KMS-11 (cell line): ENCODE measurements around the gene MRE11.

Experiments
- H2AFZ ChIP-seq: fragments of 200-600 bp; sonication (generic); 2 replicates; pipeline ENCODE4 v1.6.1; 2016; ENCODE audit warnings: antibody characterized with exemption, mixed run types, low read depth
- H3K27ac ChIP-seq: fragments of 200-600 bp; sonication (generic); 2 replicates; pipeline ENCODE4 v1.6.1; 2016; ENCODE audit warnings: mild to moderate bottlenecking, mixed run types
- H3K27me3 ChIP-seq: fragments of 200-600 bp; sonication (generic); 2 replicates; pipeline ENCODE4 v1.6.1; 2017; ENCODE audit warnings: mild to moderate bottlenecking, low read depth, mixed run types, moderate library complexity; ENCODE audit not compliant: insufficient read depth
- H3K36me3 ChIP-seq: fragments of 200-600 bp; sonication (generic); 2 replicates; pipeline ENCODE4 v1.6.1; 2017; ENCODE audit warnings: mild to moderate bottlenecking, mixed run types; ENCODE audit not compliant: insufficient read depth
- H3K4me1 ChIP-seq: fragments of 200-600 bp; sonication (generic); 2 replicates; pipeline ENCODE4 v1.6.1; 2016; ENCODE audit warnings: mild to moderate bottlenecking, low read depth, mixed run types; ENCODE audit not compliant: poor library complexity, severe bottlenecking
- H3K4me2 ChIP-seq: fragments of 200-600 bp; sonication (generic); 2 replicates; pipeline ENCODE4 v1.7.0; 2016; ENCODE audit warnings: mild to moderate bottlenecking, mixed run types
- H3K4me3 ChIP-seq: fragments of 200-600 bp; sonication (generic); IDR thresholded peaks from 2 replicates; pipeline ENCODE4 v1.6.1; 2017; ENCODE audit warnings: low read depth, low read length, mixed read lengths; ENCODE audit not compliant: insufficient read depth
- H3K79me2 ChIP-seq: fragments of 200-600 bp; sonication (generic); 2 replicates; pipeline ENCODE4 v1.6.1; 2016; ENCODE audit warnings: low read depth, mixed run types; ENCODE audit not compliant: insufficient read depth
- H3K9ac ChIP-seq: fragments of 200-600 bp; sonication (generic); 2 replicates; pipeline ENCODE4 v1.6.1; 2016; ENCODE audit warnings: mild to moderate bottlenecking, mixed run types
- H4K20me1 ChIP-seq: fragments of 200-600 bp; sonication (generic); 2 replicates; pipeline ENCODE4 v1.6.1; 2016; ENCODE audit warnings: mild to moderate bottlenecking, mixed run types; ENCODE audit not compliant: insufficient read depth
- TF ChIP-seq, protein P1 (sequence below): fragments of 200-600 bp; sonication (generic); conservative IDR thresholded peaks from 2 replicates; pipeline ENCODE4 v1.6.1; 2017; ENCODE audit warnings: low read depth, mild to moderate bottlenecking, antibody characterized with exemption, low read length, moderate library complexity, mixed read lengths

The MRE11 gene

DNA sequence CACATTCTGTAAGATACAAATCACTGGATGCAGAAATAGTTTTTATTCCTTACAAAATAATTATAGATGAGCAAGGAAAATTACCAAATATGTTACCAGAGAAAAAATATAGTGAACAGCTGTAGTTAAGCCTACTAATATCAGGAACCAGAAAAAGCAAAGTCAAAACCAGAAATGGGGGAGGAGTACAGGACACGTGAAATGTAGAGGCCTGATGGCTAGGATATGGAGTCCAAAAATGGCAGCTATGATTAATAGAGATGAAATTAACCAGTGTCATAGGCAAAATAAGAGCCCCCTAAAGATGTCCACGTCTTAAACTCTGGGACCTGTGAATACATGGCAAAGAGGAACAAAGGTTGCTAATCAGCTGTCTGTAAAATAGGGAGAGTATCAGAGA is 34.1 kb downstream of the MRE11 start:
- Histone ChIP-seq H4K20me1 (no peaks in the 10 kb centered on the region), H2AFZ (no peak overlapping the region), H3K4me2 (no peak overlapping the region)

DNA sequence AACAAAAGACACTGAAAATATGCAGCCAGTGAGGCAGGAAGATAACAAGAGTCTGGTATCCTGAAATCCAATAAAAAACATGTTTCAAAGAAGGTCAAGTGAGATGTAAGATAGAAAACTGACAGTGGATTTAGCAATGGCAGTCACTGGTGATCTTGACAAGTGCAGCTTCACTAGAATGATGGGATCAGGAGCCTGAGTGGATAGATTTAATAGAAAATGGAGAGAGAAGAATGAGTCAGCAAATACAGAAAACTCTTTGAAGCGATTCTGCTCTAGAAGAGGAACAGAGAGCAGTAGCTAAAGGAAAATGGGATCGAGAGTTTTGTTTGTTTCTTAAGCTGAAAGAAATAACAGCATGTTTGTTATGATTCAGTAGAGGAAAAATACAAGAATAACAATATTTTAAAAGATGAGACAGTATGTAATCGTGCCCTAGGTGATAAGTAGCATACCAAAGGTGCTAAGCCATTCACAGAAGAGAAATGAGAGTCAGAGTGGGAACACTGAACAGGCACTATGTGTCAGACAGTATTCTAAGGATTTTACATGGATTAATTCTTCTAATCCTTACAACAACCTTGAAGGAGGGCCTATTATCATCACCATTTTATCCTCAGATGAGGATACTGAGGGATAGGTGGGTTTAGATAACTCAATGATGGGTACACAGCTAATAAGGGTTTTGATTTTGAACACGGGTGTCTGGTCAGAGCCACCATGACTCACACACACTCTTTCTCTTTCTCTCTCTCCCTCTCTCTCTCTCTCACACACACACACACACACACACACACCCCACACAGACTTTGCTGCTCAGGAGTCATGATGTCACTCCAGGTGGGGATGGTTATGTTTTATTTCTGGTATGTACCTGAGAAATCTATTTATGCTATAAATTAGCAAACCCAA is 36.3 kb downstream of the MRE11 start:
- Histone ChIP-seq H3K4me3 (no peak overlapping the region), H3K4me1 (no peaks in the 10 kb centered on the region), H3K9ac (no peak overlapping the region), H3K79me2 (no peaks in the 10 kb centered on the region), H3K27me3 (no peaks in the 10 kb centered on the region), H4K20me1 (no peaks in the 10 kb centered on the region), H2AFZ (no peak overlapping the region), H3K27ac (no peak overlapping the region), H3K4me2 (no peak overlapping the region), H3K36me3 (no peaks in the 10 kb centered on the region)
- TF ChIP-seq, protein P1, sequence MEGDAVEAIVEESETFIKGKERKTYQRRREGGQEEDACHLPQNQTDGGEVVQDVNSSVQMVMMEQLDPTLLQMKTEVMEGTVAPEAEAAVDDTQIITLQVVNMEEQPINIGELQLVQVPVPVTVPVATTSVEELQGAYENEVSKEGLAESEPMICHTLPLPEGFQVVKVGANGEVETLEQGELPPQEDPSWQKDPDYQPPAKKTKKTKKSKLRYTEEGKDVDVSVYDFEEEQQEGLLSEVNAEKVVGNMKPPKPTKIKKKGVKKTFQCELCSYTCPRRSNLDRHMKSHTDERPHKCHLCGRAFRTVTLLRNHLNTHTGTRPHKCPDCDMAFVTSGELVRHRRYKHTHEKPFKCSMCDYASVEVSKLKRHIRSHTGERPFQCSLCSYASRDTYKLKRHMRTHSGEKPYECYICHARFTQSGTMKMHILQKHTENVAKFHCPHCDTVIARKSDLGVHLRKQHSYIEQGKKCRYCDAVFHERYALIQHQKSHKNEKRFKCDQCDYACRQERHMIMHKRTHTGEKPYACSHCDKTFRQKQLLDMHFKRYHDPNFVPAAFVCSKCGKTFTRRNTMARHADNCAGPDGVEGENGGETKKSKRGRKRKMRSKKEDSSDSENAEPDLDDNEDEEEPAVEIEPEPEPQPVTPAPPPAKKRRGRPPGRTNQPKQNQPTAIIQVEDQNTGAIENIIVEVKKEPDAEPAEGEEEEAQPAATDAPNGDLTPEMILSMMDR = no peak

More for the DNA sequence above, 34.1 kb downstream of the MRE11 start:
- Histone ChIP-seq H3K4me1 (no peaks in the 10 kb centered on the region), H3K27ac (no peak overlapping the region), H3K9ac (no peak overlapping the region), H3K4me3 (no peak overlapping the region), H3K79me2 (no peaks in the 10 kb centered on the region), H3K36me3 (no peaks in the 10 kb centered on the region), H3K27me3 (no peaks in the 10 kb centered on the region)
- TF ChIP-seq, protein P1 = no peak

DNA sequence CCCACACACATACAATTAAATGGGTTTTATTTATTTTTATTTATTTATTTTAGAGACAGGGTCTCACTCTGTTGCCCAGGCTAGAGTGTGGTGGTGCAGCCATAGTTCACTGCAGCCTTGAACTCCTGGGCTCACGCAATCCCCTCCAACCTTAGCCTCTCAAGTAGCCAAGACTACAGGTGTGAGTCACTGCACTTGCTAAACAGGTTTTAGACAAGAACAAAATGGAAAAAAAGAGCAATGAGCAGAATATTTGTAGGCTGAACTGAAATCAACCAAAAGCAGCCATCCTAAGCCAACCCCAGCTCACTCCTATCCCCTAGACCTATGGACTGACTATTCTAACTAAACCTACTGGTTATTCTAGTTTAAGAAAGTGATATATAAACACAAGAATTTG is 37.8 kb downstream of the MRE11 start:
- H3K79me2 ChIP-seq = no peaks in the 10 kb centered on the region
- H3K4me1 ChIP-seq = no peaks in the 10 kb centered on the region
- no peaks in the 10 kb centered on the region for H4K20me1 ChIP-seq
- H3K27me3 ChIP-seq = no peaks in the 10 kb centered on the region
- TF ChIP-seq, protein P1 = no peak
- H2AFZ ChIP-seq = no peak overlapping the region
- H3K4me3 ChIP-seq = no peak overlapping the region
- H3K27ac ChIP-seq = no peak overlapping the region
- H3K4me2 ChIP-seq = no peak overlapping the region
- H3K36me3 ChIP-seq = no peaks in the 10 kb centered on the region
- no peak overlapping the region for H3K9ac ChIP-seq

DNA sequence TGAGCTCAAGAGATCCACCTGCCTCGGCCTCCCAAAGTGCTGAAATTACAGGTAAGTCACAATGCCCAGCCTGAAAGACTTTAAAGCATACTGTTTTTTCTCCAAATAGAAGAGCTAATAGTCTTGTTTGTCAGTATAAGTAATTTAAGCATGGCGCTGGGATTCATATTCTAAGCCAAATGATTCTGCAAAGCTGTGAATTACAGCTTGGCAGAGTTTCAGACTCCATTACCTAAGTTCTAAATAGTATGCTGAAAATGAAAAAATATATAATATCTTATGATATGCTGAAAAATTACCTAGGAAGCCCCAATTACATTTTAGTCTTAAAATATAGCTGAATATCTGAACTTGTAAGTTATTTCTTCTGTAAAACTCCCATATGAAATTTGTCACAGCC is 39.3 kb downstream of the MRE11 start:
- Histone ChIP-seq H3K9ac (no peak overlapping the region), H3K79me2 (no peaks in the 10 kb centered on the region), H3K27me3 (no peaks in the 10 kb centered on the region), H3K4me2 (no peak overlapping the region), H3K27ac (no peak overlapping the region), H3K36me3 (no peaks in the 10 kb centered on the region), H4K20me1 (no peaks in the 10 kb centered on the region), H2AFZ (no peak overlapping the region), H3K4me3 (no peak overlapping the region), H3K4me1 (no peaks in the 10 kb centered on the region)
- TF ChIP-seq, protein P1 = no peak
